ENCODE data around the gene SMOC2. TPM values are rescaled to one million over a fixed set of nuclear protein-coding genes. Genes with fewer than 3 reads are reported as not detected.
A peak's percentile ranks its signal among the peaks of the same experiment; 100 is the strongest.

SMOC2 gene
- total and polyA plus RNA-seq, 2 of the 13 experiments (the other 11 are each of a cell fraction or from before 2014, with no cell fraction given): not detected

- Histone ChIP-seq H3K27ac (ENCODE audit: extremely low read length, insufficient read depth, low read length) (no peak overlapping the region), H3K9ac (ENCODE audit: insufficient read depth, low read depth, low read length) (no peak overlapping the region), H3K27me3 (ENCODE audit: control insufficient read depth in 1 of 2, insufficient read depth in 2 of 2, low read length in 2 of 2) (peaks cover 12 to 86% of the 10 kb centered on the region in 2 experiments; a peak in 4 of 5 replicates), H3K36me3 (replicated peaks in 1 of 2; ENCODE audit: control insufficient read depth in 1 of 2, insufficient read depth in 2 of 2, low read length in 2 of 2) (no peaks in the 10 kb centered on the region), H3K79me2 (ENCODE audit: insufficient read depth, low read length) (no peaks in the 10 kb centered on the region), H3K9me3 (ENCODE audit: low read length) (no peaks in the 10 kb centered on the region), H4K20me1 (ENCODE audit: insufficient read depth, low read length) (no peaks in the 10 kb centered on the region; the same call in 1 of the 2 replicates), H3K4me2 (ENCODE audit: low read depth, low read length) (no peak overlapping the region), H3K4me3 (replicated peaks in 1 of 3; ENCODE audit: insufficient read depth in 1 of 3, low read depth in 2 of 3, low read length in 3 of 3) (no peak overlapping the region), H3K4me1 (ENCODE audit: insufficient read depth, low read length) (no peaks in the 10 kb centered on the region), H2AFZ (ENCODE audit: low read length) (no peak overlapping the region)
- intact Hi-C loops (cut with micrococcal nuclease; ENCODE audit: unreplicated experiment) (no loop called here), in situ Hi-C loops (cut with HindIII; ENCODE audit: extremely low pct_ligation_motif_present, low pct_unique_long_range_greater_than_20kb) (no loop called here)
- TF ChIP-seq EZH2 (conservative IDR thresholded peaks at IDR 0.05; ENCODE audit: low read depth, low read length) (0 out of 2 replicates have a peak, but pooled peaks have one; percentile 39), DMTF1 (CRISPR knock-in tag; IDR thresholded peaks at IDR 0.05) (no peak)
- ChIA-PET CTCF (ENCODE audit: low intra/inter-chr PET ratio, low total read pairs) (no interaction called here), POLR2A (no interaction called here)
- peak; percentile 40; the same call in 2 of the 3 replicates for ATAC-seq
- no peak for FAIRE-seq
- no TSS peak for BruUV-seq (replicated peaks)
- no peak for DNase-seq (ENCODE audit: low spot score)
- WGBS (ENCODE audit: low lambda C conversion rate): 18% methylated on average over 13 of the region's 19 CpGs
Observed at GRCh38 chr6:168410554-168411011, 30.4 kb upstream of the SMOC2 start.

DNA sequence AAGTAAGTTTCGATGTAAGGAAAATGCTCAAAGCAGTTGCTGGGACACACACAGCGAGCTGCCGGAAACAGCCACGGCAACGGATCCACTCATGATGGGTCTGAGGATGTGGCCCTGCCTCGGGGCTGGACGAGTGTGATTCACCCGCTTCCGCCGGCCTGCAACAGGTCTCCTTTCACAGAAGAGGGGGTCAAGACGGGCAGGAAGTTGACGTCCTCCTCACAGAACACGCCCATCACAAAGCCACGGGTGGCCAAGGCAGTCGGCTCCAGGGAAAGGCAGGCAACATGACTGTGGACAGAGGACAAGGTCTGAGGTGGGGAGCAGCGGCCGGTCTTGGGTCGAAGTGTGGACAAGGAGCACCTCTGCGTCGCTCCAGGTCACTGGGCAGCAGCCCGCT lies 29.9 kb upstream of the SMOC2 start:
- no peak overlapping the region for H2AFZ ChIP-seq (ENCODE audit: low read length)
- intact Hi-C loops (cut with micrococcal nuclease; ENCODE audit: unreplicated experiment): no loop called here
- FAIRE-seq: no peak
- in situ Hi-C loops (cut with HindIII; ENCODE audit: extremely low pct_ligation_motif_present, low pct_unique_long_range_greater_than_20kb): no loop called here
- ChIA-PET POLR2A (no interaction called here), CTCF (ENCODE audit: low intra/inter-chr PET ratio, low total read pairs) (no interaction called here)
- H3K9me3 ChIP-seq (ENCODE audit: low read length): no peaks in the 10 kb centered on the region
- no peak for DNase-seq (ENCODE audit: low spot score)
- peaks cover 14 to 87% of the 10 kb centered on the region in 2 experiments for H3K27me3 ChIP-seq (ENCODE audit: control insufficient read depth in 1 of 2, insufficient read depth in 2 of 2, low read length in 2 of 2)
- H3K4me2 ChIP-seq (ENCODE audit: low read depth, low read length): no peak overlapping the region
- no peak overlapping the region for H3K9ac ChIP-seq (ENCODE audit: insufficient read depth, low read depth, low read length)
- H4K20me1 ChIP-seq (ENCODE audit: insufficient read depth, low read length): no peaks in the 10 kb centered on the region; the same call in 1 of the 2 replicates
- TF ChIP-seq JDP2 (CRISPR knock-in tag; IDR thresholded peaks at IDR 0.05; ENCODE audit: borderline replicate concordance) (no peak), CHCHD3 (CRISPR knock-in tag; IDR thresholded peaks at IDR 0.05) (no peak)
- 38% methylated on average over 21 of the region's 21 CpGs for WGBS (ENCODE audit: low lambda C conversion rate)
- H3K4me1 ChIP-seq (ENCODE audit: insufficient read depth, low read length): no peaks in the 10 kb centered on the region
- no peak for ATAC-seq
- H3K27ac ChIP-seq (ENCODE audit: extremely low read length, insufficient read depth, low read length): no peak overlapping the region
- no TSS peak for BruUV-seq (replicated peaks)
- H3K79me2 ChIP-seq (ENCODE audit: insufficient read depth, low read length): no peaks in the 10 kb centered on the region
- no peaks in the 10 kb centered on the region for H3K36me3 ChIP-seq (replicated peaks in 1 of 2; ENCODE audit: control insufficient read depth in 1 of 2, insufficient read depth in 2 of 2, low read length in 2 of 2)
- no peak overlapping the region for H3K4me3 ChIP-seq (replicated peaks in 1 of 3; ENCODE audit: insufficient read depth in 1 of 3, low read depth in 2 of 3, low read length in 3 of 3)

All from HepG2 (cell line).